Measurements from ENCODE around the gene LCK.

GRCh38 chr1:32247452-32247851, 3.6 kb upstream of the LCK start:
- TF ChIP-seq CTCF (IDR thresholded peaks at IDR 0.05), result no peak
- TF ChIP-seq ZFX (IDR thresholded peaks at IDR 0.05; ENCODE audit: borderline replicate concordance), result no peak

Data from 22Rv1 (cell line).